Smooth muscle cell (in vitro differentiated cells): ENCODE data around the gene MED26. TPM values are rescaled to one million over a fixed set of nuclear protein-coding genes. Genes with fewer than 3 reads are reported as not detected.

Experiments used
- DNase-seq: peaks from one replicate; lab custom pipeline; 2025; ENCODE audit not compliant: unreplicated experiment; lab: John Stamatoyannopoulos, UW
- H2AFZ ChIP-seq: fragments of 200-600 bp; sonication (generic); 2 replicates; pipeline ENCODE4 v1.6.0; 2016; ENCODE audit warnings: antibody characterized with exemption, low read depth, mild to moderate bottlenecking
- H3F3A ChIP-seq: fragments of 200-600 bp; sonication (generic); 2 replicates; pipeline ENCODE4 v1.6.0; 2017; ENCODE audit warnings: antibody characterized with exemption, low read depth
- H3K27ac ChIP-seq: fragments of 200-600 bp; sonication (generic); 2 replicates; pipeline ENCODE4 v1.5.1; 2016; ENCODE audit warnings: low read depth, mild to moderate bottlenecking
- H3K27me3 ChIP-seq: fragments of 200-600 bp; sonication (generic); 2 replicates; pipeline ENCODE4 v1.6.1; 2016; ENCODE audit warnings: low read depth, mild to moderate bottlenecking
- H3K36me3 ChIP-seq: fragments of 200-600 bp; sonication (generic); 2 replicates; pipeline ENCODE4 v1.5.1; 2016; ENCODE audit warnings: low read depth
- H3K4me1 ChIP-seq: fragments of 200-600 bp; sonication (generic); 2 replicates; pipeline ENCODE4 v1.5.1; 2016; ENCODE audit warnings: low read depth
- H3K4me2 ChIP-seq: fragments of 200-600 bp; sonication (generic); 2 replicates; pipeline ENCODE4 v1.6.0; 2016; ENCODE audit warnings: mild to moderate bottlenecking
- H3K4me3 ChIP-seq: fragments of 200-600 bp; sonication (generic); 2 replicates; pipeline ENCODE4 v1.5.1; 2016; ENCODE audit warnings: mild to moderate bottlenecking
- H3K79me2 ChIP-seq: fragments of 200-600 bp; sonication (generic); 2 replicates; pipeline ENCODE4 v1.6.0; 2016; ENCODE audit warnings: low read depth, mild to moderate bottlenecking
- H3K9ac ChIP-seq: fragments of 200-600 bp; sonication (generic); 2 replicates; pipeline ENCODE4 v1.6.0; 2016; ENCODE audit warnings: low read depth
- H3K9me3 ChIP-seq: fragments of 200-600 bp; sonication (generic); replicated peaks from 2 replicates; pipeline ENCODE4 v1.5.1; 2016; ENCODE audit warnings: low read depth
- H4K20me1 ChIP-seq: fragments of 200-600 bp; sonication (generic); 2 replicates; pipeline ENCODE4 v1.6.0; 2016; ENCODE audit warnings: low read depth
- WGBS: methylation state at CpG from one replicate; pipeline ENCODE4 v1.1.7; 2016; ENCODE audit warnings: low lambda C conversion rate; 5-methylcytosine and 5-hydroxymethylcytosine counted together
- polyA plus RNA-seq: library from polyadenylated mRNA; unstranded; fragments of >200 nt; fragmentation: Nextera tagmentation; extraction: Ambion mirVana; gene quantifications from 2 replicates; pipeline ENCODE4 v1.2.1, GENCODE V29; 2016
- total RNA-seq: library from RNA; depleted of rRNA; stranded (reverse); fragments of >200 nt; gene quantifications from 2 replicates; pipeline ENCODE4 v1.2.3, GENCODE V29; 2014
- TF ChIP-seq, protein P1 (sequence below): fragments of 200-600 bp; sonication (generic); IDR thresholded peaks from 2 replicates; pipeline ENCODE4 v1.5.1; 2017; ENCODE audit warnings: borderline replicate concordance, mild to moderate bottlenecking, antibody characterized with exemption; ENCODE audit not compliant: insufficient read depth, poor library complexity, severe bottlenecking

Gene MED26
- total and polyA plus RNA-seq, 2 experiments from 2014 or later: 6.3 to 9.6 TPM

DNA sequence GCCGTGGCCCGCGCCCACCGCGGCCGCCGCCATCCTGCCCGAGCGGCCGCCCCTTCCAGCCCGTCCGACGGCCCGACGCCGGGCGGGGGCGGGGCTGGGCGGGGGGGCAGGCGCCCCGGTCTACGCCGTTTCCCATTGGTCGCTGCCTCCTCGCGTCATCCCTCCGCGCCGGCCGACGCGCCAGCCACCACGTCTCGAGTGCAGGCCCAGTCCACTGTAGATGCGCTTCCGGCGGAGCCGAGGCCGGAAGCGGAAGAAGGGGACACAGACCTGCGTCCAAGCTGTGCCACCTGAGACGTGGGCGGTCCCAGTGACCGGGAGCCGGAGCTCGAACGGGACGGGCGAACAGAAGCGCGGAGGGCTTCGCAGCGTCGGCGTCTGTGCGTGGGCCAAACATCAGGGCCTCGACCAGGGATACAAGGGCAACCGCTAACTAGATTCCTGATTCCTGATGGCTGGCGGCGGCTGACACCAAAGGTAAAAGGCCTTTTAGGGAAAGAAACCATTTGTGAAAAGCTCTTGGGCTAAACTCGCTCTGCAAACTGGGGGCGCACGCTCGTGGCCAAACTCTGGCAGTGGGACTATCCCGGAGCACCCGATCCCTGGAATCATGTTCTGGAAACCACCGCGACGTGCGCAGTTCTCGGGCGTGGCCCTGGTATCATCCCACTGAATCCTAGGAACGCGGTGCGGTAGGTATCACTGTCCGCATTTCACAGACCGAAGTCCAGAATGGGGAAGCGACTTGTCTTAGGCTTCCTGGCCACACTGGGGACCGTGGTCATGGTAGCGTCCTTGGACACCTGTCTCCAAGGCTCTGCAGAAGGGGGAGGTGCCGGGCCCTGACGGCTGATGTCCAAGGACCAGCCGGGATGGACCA lies 55.4 kb downstream of the MED26 start, which contains the start of gene SLC35E1:
SLC35E1 (minus strand) TSS at position 84 of the 880 bp plus-strand sequence; CDS start at position 33, 51 bp downstream.
- Histone ChIP-seq H3K9me3 (no peaks in the 10 kb centered on the region), H3K9ac (peak within 1 kb of the TSS; percentile 89), H2AFZ (peak within 1 kb of the TSS; percentile 46), H3K4me1 (peaks cover 13% of the 10 kb centered on the region), H3K36me3 (no peaks in the 10 kb centered on the region), H3K79me2 (peaks cover 83% of the 10 kb centered on the region), H3K27ac (peak within 1 kb of the TSS; percentile 84), H3K4me2 (peak within 1 kb of the TSS; percentile 99), H3K4me3 (peak within 1 kb of the TSS; percentile 89), H3F3A (peaks cover 3% of the 10 kb centered on the region), H3K27me3 (no peaks in the 10 kb centered on the region), H4K20me1 (peaks cover 46% of the 10 kb centered on the region)
- TF ChIP-seq, protein P1, sequence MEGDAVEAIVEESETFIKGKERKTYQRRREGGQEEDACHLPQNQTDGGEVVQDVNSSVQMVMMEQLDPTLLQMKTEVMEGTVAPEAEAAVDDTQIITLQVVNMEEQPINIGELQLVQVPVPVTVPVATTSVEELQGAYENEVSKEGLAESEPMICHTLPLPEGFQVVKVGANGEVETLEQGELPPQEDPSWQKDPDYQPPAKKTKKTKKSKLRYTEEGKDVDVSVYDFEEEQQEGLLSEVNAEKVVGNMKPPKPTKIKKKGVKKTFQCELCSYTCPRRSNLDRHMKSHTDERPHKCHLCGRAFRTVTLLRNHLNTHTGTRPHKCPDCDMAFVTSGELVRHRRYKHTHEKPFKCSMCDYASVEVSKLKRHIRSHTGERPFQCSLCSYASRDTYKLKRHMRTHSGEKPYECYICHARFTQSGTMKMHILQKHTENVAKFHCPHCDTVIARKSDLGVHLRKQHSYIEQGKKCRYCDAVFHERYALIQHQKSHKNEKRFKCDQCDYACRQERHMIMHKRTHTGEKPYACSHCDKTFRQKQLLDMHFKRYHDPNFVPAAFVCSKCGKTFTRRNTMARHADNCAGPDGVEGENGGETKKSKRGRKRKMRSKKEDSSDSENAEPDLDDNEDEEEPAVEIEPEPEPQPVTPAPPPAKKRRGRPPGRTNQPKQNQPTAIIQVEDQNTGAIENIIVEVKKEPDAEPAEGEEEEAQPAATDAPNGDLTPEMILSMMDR: no peak
- peak; percentile 79 for DNase-seq
- WGBS: 1% methylated on average over 59 of the region's 83 CpGs

DNA sequence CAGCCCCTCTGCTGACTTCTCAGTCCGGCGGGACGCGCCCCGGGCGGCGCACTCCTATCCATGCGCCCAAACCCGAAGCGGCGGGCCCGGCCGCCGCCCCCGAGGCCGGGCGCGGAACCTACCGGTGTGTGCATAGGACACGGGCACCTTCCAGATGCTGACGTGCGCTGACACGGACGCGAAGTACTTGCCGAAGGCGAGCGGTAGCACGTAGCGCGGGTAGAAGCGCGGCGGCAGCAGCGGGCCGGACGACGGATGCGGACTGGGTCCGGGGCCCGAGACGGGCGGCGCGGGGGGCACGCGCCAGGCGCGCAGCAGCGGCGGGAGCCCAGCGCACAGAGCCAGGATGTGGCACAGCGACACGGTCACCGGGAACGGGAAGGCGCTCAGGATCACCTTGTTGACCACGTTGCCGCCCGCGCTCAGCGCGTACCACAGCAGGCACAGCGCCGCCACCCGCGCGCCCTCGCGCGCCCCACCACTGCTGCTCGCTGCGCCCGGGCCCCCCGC lies 56.1 kb downstream of the MED26 start:
- Histone ChIP-seq H3K27ac (peak overlapping the region; percentile 79), H3K4me3 (peak overlapping the region; percentile 86), H3K9ac (peak overlapping the region; percentile 89), H3K4me2 (peak overlapping the region; percentile 99), H3K4me1 (peaks cover 13% of the 10 kb centered on the region), H4K20me1 (peaks cover 39% of the 10 kb centered on the region), H3K9me3 (no peaks in the 10 kb centered on the region), H3K79me2 (peaks cover 77% of the 10 kb centered on the region), H3K36me3 (peaks cover 1% of the 10 kb centered on the region), H3F3A (peaks cover 3% of the 10 kb centered on the region), H3K27me3 (no peaks in the 10 kb centered on the region), H2AFZ (peak overlapping the region; percentile 46)
- WGBS: 2% methylated on average over 57 of the region's 75 CpGs
- no peak for DNase-seq
- TF ChIP-seq, protein P1: no peak

DNA sequence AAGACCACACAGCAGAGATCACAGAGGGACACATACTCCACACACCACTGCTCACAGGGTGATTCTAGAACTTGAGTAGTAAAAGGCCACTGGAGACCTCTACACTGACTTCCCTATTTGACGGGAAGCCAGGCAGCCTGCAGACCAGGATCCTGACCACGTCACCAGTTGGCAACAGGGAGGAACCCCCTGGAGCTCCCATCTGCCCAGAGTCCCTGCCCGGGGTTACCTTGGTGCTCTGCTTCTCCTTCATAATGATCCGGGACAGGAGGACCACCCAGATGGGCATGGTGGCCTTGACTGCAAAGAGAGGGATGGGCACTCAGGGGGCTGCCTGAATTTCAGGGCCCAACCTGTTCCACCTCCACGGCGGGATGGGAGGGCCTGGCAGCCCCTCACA lies 56.7 kb downstream of the MED26 start:
- H3F3A ChIP-seq: peaks cover 3% of the 10 kb centered on the region
- 38% methylated on average over 6 of the region's 6 CpGs for WGBS
- H2AFZ ChIP-seq: peak overlapping the region; percentile 46
- peaks cover 71% of the 10 kb centered on the region for H3K79me2 ChIP-seq
- H3K9ac ChIP-seq: peak overlapping the region; percentile 89
- H3K36me3 ChIP-seq: peaks cover 6% of the 10 kb centered on the region
- peak overlapping the region; percentile 99 for H3K4me2 ChIP-seq
- no peak for DNase-seq
- H3K4me1 ChIP-seq: peaks cover 13% of the 10 kb centered on the region
- H3K27me3 ChIP-seq: no peaks in the 10 kb centered on the region
- H4K20me1 ChIP-seq: peaks cover 33% of the 10 kb centered on the region
- H3K27ac ChIP-seq: peak overlapping the region; percentile 79
- peak overlapping the region; percentile 86 for H3K4me3 ChIP-seq
- TF ChIP-seq, protein P1: no peak
- no peaks in the 10 kb centered on the region for H3K9me3 ChIP-seq
